Rectal smooth muscle tissue (tissue), 1 donor: Measurements from ENCODE around the gene DMTF1.
"Not testable (repeated sequence)": the region's sequence is repeated elsewhere in the genome, so short reads cannot be mapped to it uniquely, and the experiment has no call there.

Source experiments
- H3K27ac ChIP-seq: one replicate; pipeline ENCODE4 v1.7.0; 2013; ENCODE audit warnings: low read depth, low read length, inconsistent platforms
- H3K27me3 ChIP-seq: one replicate; pipeline ENCODE4 v1.7.0; 2013; ENCODE audit warnings: low read length; ENCODE audit not compliant: control insufficient read depth, insufficient read depth
- H3K36me3 ChIP-seq: one replicate; pipeline ENCODE4 v1.7.0; 2013; ENCODE audit warnings: low read length; ENCODE audit not compliant: control insufficient read depth, insufficient read depth
- H3K4me1 ChIP-seq: one replicate; pipeline ENCODE4 v1.7.0; 2013; ENCODE audit warnings: low read length; ENCODE audit not compliant: control insufficient read depth, insufficient read depth
- H3K4me3 ChIP-seq: one replicate; pipeline ENCODE4 v1.7.0; 2013; ENCODE audit warnings: low read length
- H3K9ac ChIP-seq: one replicate; pipeline ENCODE4 v1.7.0; 2013; ENCODE audit warnings: low read length

Gene DMTF1

GRCh38 chr7:87220026-87220733 is 67.9 kb downstream of the DMTF1 start:
- Histone ChIP-seq H3K4me3 (peak overlapping the region; percentile 94), H3K4me1 (no peaks in the 10 kb centered on the region), H3K27me3 (no peaks in the 10 kb centered on the region), H3K27ac (peak overlapping the region; percentile 77), H3K36me3 (no peaks in the 10 kb centered on the region), H3K9ac (peak overlapping the region; percentile 74)

- no peaks in the 10 kb centered on the region for H3K27me3 ChIP-seq
- no peak overlapping the region for H3K9ac ChIP-seq
- peak overlapping the region; percentile 94 for H3K4me3 ChIP-seq
- no peak overlapping the region for H3K27ac ChIP-seq
- H3K4me1 ChIP-seq = no peaks in the 10 kb centered on the region
- no peaks in the 10 kb centered on the region for H3K36me3 ChIP-seq
Measured at GRCh38 chr7:87220734-87221215, 68.5 kb downstream of the DMTF1 start.

- Histone ChIP-seq H3K27ac (no peak overlapping the region), H3K36me3 (no peaks in the 10 kb centered on the region), H3K4me3 (no peak overlapping the region), H3K27me3 (no peaks in the 10 kb centered on the region), H3K4me1 (no peaks in the 10 kb centered on the region), H3K9ac (no peak overlapping the region)
Measured at GRCh38 chr7:87223666-87224065, 71.4 kb downstream of the DMTF1 start.

GRCh38 chr7:87225696-87226095 is 73.4 kb downstream of the DMTF1 start:
- Histone ChIP-seq H3K9ac (no peak overlapping the region), H3K27me3 (no peaks in the 10 kb centered on the region), H3K36me3 (no peaks in the 10 kb centered on the region), H3K4me1 (no peaks in the 10 kb centered on the region), H3K27ac (no peak overlapping the region), H3K4me3 (no peak overlapping the region)

GRCh38 chr7:87226495-87226894 is 74.2 kb downstream of the DMTF1 start:
- Histone ChIP-seq H3K27me3 (no peaks in the 10 kb centered on the region), H3K27ac (no peak overlapping the region), H3K36me3 (no peaks in the 10 kb centered on the region)

GRCh38 chr7:87231258-87231657 is 79.0 kb downstream of the DMTF1 start:
- no peak overlapping the region for H3K27ac ChIP-seq
- no peaks in the 10 kb centered on the region for H3K36me3 ChIP-seq
- no peaks in the 10 kb centered on the region for H3K4me1 ChIP-seq
- no peak overlapping the region for H3K4me3 ChIP-seq
- no peaks in the 10 kb centered on the region for H3K27me3 ChIP-seq
- H3K9ac ChIP-seq = no peak overlapping the region

More at GRCh38 chr7:87226495-87226894, 74.2 kb downstream of the DMTF1 start:
- Histone ChIP-seq H3K4me3 (no peak overlapping the region), H3K9ac (no peak overlapping the region), H3K4me1 (no peaks in the 10 kb centered on the region)

- Histone ChIP-seq H3K27me3 (no peaks in the 10 kb centered on the region), H3K9ac (no peak overlapping the region), H3K4me3 (no peak overlapping the region), H3K4me1 (no peaks in the 10 kb centered on the region), H3K27ac (no peak overlapping the region), H3K36me3 (no peaks in the 10 kb centered on the region)
Measured at GRCh38 chr7:87231711-87232110, 79.5 kb downstream of the DMTF1 start.

- H3K9ac ChIP-seq = no peak overlapping the region
- H3K27me3 ChIP-seq = no peaks in the 10 kb centered on the region
- H3K36me3 ChIP-seq = no peaks in the 10 kb centered on the region
- no peak overlapping the region for H3K4me3 ChIP-seq
- H3K27ac ChIP-seq = no peak overlapping the region
- H3K4me1 ChIP-seq = no peaks in the 10 kb centered on the region
Measured at GRCh38 chr7:87234949-87235348, 82.7 kb downstream of the DMTF1 start.

GRCh38 chr7:87238464-87239051 is 86.3 kb downstream of the DMTF1 start:
- not testable (repeated sequence) for H3K27ac ChIP-seq, H3K36me3 ChIP-seq, H3K27me3 ChIP-seq

GRCh38 chr7:87245671-87246070 is 93.4 kb downstream of the DMTF1 start:
- not testable (repeated sequence) for H3K4me1 ChIP-seq, H3K36me3 ChIP-seq, H3K4me3 ChIP-seq, H3K9ac ChIP-seq, H3K27me3 ChIP-seq, H3K27ac ChIP-seq

More at GRCh38 chr7:87238464-87239051, 86.3 kb downstream of the DMTF1 start:
- H3K9ac ChIP-seq, H3K4me3 ChIP-seq, H3K4me1 ChIP-seq: not testable (repeated sequence)
